Prostate gland (tissue), 2 donors: ENCODE results near the gene C1QA.
"Not testable (repeated sequence)": the region's sequence is repeated elsewhere in the genome, so short reads cannot be mapped to it uniquely, and the experiment has no call there.

Experiments used
- POLR2A ChIP-seq: fragments of 450-650 bp; IDR thresholded peaks from one replicate; pipeline ENCODE4 v1.6.1; 2016; ENCODE audit warnings: antibody characterized with exemption, mild to moderate bottlenecking
- TF ChIP-seq, protein P1 (sequence below), 4 experiments: fragments of 200-600 bp in 2 of 4; fragments of 450-650 bp in 2 of 4; sonication (generic) in 2 of 4; IDR thresholded peaks; 1 replicate in 3 of 4; 2 replicates in 1 of 4; pipeline ENCODE4 v1.5.1; 2016 to 2019; ENCODE audit warnings: antibody characterized with exemption in 4 of 4, mild to moderate bottlenecking in 2 of 4, moderate library complexity in 2 of 4

DNA sequence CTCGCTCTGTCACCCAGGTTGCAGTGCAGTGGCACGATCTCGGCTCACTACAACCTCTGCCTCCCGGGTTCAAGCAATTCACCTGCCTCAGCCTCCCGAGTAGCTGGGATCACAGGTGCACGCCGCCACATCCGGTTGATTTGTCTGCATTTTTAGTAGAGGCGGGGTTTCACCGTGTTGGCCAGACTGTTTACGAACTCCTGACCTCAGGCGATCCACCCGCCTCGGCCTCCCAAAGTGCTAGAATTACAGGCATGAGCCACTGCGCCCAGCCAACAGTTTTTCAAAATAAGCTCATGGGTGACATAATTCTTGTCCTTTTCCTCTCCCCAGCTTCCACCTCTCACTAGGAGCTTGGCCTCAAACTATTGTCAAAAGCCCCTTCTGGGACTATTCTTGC lies 39.7 kb downstream of the C1QA start:
- TF ChIP-seq, protein P1, sequence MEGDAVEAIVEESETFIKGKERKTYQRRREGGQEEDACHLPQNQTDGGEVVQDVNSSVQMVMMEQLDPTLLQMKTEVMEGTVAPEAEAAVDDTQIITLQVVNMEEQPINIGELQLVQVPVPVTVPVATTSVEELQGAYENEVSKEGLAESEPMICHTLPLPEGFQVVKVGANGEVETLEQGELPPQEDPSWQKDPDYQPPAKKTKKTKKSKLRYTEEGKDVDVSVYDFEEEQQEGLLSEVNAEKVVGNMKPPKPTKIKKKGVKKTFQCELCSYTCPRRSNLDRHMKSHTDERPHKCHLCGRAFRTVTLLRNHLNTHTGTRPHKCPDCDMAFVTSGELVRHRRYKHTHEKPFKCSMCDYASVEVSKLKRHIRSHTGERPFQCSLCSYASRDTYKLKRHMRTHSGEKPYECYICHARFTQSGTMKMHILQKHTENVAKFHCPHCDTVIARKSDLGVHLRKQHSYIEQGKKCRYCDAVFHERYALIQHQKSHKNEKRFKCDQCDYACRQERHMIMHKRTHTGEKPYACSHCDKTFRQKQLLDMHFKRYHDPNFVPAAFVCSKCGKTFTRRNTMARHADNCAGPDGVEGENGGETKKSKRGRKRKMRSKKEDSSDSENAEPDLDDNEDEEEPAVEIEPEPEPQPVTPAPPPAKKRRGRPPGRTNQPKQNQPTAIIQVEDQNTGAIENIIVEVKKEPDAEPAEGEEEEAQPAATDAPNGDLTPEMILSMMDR (IDR thresholded peaks at IDR 0.05): not testable (repeated sequence)
- not testable (repeated sequence) for TF ChIP-seq POLR2A
